Left cardiac atrium (tissue), 4 donors: ENCODE measurements around the gene FITM2. TPM values are rescaled to one million over a fixed set of nuclear protein-coding genes. Genes with fewer than 3 reads are reported as not detected.
"Not testable (repeated sequence)": the region's sequence is repeated elsewhere in the genome, so short reads cannot be mapped to it uniquely, and the experiment has no call there.

Source experiments
- ATAC-seq, 2 donors: fragments of 200-7000 bp; cut with Tn5 transposase; one replicate each; pipeline ENCODE4 v1.9.1; 2020; ENCODE audit warnings: mild to moderate bottlenecking in 2 of 2, moderate library complexity in 2 of 2
- DNase-seq: peaks from one replicate; pipeline ENCODE4 v3.0.0-alpha.2; 2020
- intact Hi-C, 2 donors: fragments of 100-400 bp; cut with DNase I; formaldehyde crosslinking; loops; one replicate each; pipeline versions ENCODE4 v1.14.1 to v1.15.1; 2022 to 2023
- total RNA-seq, 2 donors: library from RNA; stranded (reverse); fragmentation: NEBNext Ultra II Directional; extraction: Animal tissue kit (Norgen Biotek cat#: 25700); gene quantifications; one replicate each; pipeline ENCODE4 v1.2.1, GENCODE V29; 2021
- donor health status: DM: no; HTN: yes; CAD: no.
- donor health status: DM: no; HTN: yes; CAD: no; lungs with severe emphysema.
- donor health status: DM: yes; HTN: yes; CAD: no.
- donor health status: Dilated cardiomyopathy.

The FITM2 gene
- total RNA-seq, 2 donors from 2014 or later: 97.7 to 124 TPM

DNA sequence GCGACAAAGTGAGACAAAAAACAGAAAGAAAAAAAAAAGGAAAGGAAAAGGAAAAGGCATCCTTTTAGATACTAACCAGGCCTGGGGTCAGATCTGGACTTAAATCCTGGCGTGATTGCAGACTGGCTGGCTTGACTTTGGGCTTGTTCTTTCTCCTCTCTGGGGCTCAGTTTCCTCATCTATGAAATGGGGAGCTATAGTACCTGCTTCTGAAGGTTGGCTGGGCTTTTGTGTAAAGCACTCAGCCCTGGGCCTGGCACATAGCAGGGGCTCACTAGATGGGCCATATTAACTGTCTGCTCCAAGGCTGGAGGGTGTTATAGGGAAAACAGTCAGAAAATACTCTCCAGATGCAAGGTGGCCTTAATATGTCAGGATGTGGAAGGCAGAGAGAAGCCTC lies 24.7 kb upstream of the FITM2 start:
- DNase-seq: no peak
- no peak for ATAC-seq
- intact Hi-C loops: no loop called here

DNA sequence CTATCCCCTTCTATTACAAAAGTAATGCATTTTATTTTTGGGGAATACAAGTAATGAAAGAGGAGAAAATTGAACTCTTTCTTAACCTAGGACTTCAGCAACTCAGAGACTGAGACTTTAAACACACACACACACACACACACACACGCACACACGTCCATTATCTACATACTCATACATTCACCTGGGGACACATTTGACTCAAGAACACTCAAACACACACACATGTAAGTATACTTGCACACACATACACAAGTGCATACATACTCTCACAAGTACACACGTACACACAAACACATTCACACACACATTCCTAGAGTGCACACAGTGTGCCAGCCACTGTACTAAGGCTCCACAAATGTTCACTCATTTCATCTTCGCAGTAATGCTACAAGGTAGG lies 23.7 kb upstream of the FITM2 start:
- intact Hi-C loops: no loop called here
- no peak for ATAC-seq
- no peak for DNase-seq

DNA sequence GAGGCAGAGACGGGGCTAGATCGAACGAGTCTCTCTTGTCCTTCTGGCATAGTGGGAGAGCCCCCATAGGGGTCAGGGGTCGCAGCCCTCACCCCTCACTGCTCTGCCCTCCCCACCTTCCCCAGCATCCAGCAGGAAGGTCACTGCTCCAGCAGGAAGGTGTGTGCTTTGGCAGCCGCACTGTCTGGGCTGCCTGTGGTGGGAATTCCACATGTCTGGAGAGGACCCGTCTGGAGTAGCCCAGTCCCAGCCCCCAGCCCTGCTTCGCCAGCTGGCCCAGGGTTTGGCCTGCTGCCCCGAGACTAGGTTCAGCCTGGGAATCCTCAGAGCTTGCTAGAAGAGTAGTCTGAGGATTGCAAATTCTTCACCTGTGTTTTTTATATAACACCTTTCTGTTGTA lies 23.3 kb upstream of the FITM2 start:
- DNase-seq (no peak), ATAC-seq (peak in 1 of 2 donors; percentile 19)
- intact Hi-C loops: no loop called here

DNA sequence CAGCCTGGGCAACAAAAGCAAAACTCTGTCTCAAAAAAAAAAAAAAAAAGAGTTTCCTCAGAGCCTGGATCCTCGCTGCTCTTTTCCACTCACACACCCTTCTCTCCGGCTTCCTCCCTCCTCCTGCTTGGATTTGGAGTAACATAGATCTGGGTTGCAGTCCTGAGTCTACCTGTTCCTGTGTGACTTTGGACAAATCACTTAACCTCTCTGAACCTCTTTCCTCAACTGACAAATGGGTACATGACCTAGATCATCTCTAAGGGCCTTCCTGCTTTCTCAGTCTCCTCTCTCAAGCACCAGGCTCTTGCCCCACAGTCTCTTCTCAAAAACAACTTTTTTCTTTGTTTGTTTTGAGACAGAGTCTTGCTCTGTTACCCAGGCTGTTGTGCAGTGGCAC lies 20.2 kb upstream of the FITM2 start:
- intact Hi-C loops: no loop called here
- ATAC-seq (no peak), DNase-seq (no peak)

DNA sequence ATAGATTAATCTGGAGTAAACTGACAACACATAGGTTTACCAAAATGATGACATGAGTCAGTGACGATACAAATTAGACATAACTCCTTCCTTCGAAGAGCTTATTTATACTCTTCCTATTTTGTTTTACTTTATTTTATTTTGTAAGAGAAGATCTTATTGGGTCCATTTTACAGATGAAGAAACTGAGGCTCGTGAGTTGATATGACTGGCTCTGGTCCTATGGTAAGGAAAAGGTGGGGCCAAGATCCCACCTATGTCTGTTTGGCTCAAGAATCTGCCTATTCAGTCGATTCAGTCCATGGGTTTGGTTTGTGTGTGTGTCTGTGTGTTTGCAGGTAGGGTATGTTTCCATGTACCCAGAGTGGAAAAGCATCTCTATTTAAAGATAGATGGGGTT lies 17.4 kb upstream of the FITM2 start:
- intact Hi-C loops: no loop called here
- ATAC-seq (no peak), DNase-seq (no peak)

DNA sequence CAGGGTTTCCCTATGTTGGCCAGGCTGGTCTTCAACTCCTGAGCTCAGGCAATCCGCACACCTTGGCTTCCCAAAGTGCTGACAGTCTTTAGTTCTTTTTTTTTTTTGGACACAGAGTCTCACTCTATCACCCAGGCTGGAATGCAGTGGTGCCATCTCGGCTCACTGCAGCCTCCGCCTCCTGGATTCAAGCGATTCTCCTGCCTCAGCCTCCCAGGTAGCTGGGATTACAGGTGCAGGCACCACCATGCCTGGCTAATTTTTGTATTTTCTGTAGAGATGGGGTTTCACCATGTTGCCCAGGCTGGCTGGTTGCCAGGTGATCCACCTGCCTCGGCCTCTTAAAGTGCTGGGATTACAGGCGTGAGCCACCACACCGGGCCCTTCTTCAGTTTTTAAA lies 16.7 kb upstream of the FITM2 start:
- intact Hi-C loops, DNase-seq: not testable (repeated sequence)

DNA sequence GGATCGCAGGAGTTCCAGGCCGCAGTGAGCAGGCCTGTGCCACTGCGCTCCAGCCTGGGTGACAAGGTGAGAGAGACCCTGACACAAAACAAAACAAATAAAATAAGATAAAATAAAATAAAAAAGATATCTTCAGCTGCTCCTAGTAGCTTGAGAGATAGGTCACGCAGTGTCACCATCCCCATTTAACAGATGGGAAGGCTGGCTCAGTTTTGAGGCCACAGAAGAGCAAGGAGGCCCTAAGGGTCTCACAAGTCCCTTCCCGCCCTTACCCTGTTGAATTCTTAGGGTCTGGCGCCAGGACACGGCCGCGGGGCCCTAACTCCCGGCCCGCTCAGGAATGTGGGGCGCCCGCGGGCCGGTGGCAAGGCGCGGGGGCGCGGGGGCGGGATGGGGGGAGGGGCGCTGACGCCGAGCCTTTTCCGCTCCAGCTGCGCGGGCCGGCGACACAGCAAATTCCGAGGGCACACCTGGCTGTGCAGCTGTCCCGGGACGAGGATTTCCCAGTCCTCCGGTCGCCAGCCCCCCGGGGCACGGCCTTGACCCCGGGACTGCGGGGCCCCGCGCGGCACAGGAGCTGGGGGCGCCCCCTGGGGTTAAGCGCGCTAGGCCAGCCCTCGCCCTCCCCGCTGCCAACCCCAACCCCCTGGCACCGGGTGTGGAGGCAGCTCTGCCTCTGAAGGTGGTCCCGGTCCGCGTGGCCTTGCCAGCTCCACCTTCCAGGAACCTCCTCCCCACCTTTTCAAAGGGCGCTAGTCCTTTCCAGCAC lies 15.6 kb upstream of the FITM2 start:
- no peak for DNase-seq
- intact Hi-C loops: no loop called here
- no peak for ATAC-seq

More for the DNA sequence above, 16.7 kb upstream of the FITM2 start:
- not testable (repeated sequence) for ATAC-seq

DNA sequence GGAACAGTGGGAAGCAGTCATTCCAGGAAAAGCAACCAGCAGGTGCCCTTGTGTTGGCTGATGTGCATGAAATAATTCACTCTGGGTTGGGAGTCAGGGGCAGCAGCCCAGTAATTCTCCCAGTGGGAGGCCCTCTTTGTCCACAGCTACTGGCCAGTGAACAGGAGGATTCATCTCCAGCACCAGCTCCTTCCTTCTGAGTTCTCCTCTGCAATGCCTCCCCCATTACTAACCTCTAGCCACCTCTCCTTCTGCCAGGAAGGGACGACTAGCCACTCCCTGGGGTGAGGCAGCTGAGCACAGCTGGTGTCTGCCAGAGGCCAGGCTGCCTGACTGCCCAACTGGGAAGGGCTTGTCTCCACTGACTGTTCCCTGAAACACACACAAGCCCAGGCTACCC lies 13.3 kb upstream of the FITM2 start:
- intact Hi-C loops: no loop called here

DNA sequence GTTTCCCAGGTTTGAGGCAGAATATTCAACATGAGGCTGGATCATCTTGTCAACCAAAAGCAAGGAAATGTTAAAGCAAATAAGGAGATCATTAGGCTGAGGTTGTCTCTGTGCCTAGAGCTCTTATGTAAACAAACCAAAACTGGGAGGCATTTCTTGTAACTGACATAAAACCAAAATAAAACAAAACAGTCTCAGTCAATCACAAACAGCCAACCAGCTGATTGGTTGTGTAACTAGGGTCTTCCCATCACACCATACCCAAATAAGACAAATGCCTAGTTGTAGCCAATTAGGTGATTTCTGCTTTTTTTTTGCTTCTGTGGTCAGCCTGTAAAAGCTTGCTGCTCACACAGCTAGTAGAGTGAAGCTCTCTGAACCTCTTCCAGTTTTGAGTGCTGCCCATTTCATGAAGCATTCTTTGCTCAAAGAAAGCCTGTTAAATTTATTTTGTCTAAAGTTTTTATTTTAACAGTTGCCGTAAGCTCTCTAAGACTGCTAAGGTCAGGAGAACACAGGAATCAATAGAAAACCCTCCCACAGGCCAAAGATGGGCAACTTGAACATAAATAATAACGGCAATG lies 8.9 kb upstream of the FITM2 start:
- intact Hi-C loops: loop anchor here in 1 of 2 donors (10.0 kb wide), 1 partner anchor 65 kb away; no protein-coding TSS in a partner anchor
- DNase-seq (no peak), ATAC-seq (no peak)

More for the DNA sequence above, 13.3 kb upstream of the FITM2 start:
- ATAC-seq: no peak
- DNase-seq: no peak

DNA sequence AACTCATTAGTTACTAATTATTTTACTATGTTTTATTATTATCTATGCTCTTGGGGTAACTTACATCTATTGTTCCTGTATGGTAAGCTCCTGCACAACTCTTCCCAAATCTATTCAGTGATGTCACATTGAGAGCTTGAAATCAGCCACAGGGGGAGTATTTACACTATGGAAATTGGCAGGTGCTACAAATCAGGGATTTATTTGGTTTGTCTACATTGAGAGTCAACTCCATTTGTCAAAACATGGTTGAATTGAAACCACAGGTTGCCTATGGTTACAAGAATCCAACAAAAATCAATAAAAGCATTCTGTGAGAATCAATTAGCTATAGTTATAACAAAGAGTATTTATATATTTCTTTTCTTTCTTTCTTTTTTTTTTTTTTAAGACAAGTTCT lies 3.9 kb upstream of the FITM2 start:
- DNase-seq (no peak), ATAC-seq (no peak)
- intact Hi-C loops: loop anchor here (5.0 to 10.0 kb wide), 2 partner anchors 70 to 98 kb away; no protein-coding TSS in a partner anchor

DNA sequence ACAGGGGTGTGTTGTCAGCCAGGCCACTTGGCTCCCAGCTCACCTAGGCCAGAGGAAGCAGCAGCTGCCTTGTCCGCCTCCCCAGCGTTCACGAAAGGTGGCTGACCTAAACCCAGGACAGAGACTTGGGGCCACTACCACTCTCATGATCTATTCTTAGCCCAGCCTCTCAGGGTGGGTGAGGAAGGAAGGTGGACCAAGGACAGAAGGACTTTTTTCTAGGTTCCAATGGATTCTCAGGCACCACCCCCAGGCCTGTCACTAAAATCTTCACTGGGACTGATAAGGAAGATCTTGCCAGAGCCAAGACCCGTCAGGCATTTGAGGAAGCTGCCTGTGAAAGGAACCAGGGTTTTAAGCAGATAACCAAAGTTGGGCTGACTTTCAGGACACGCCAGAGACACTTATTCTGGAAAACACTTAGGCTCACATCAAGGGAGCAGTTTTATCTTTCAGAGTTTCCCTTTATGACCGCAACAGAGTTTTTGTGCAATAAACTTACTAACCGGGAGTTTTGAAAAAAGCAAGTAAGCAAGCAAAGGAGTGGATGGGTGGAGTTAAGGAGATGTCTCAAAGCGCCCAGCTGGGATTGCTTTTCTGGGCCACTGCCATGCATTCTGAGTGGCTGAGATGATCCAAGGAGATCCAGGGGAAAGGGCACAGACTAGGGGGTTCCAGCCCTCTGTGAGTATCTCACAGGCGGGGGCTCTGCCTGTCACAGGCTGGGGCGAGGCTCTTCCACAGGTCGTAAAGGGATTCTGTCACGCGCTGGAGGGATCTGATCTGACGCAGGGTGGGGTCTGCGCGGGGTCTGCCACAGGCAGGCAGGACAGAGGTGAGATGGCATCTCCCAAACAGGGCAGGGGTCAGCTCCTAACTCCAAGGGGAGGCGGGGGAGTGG lies 989 bp downstream of the FITM2 start:
- peak; percentile 46 for DNase-seq
- peak; percentile 62 to 64 for ATAC-seq
- intact Hi-C loops: loop anchor here (5.0 to 10.0 kb wide), 2 partner anchors 75 to 93 kb away; no protein-coding TSS in a partner anchor

DNA sequence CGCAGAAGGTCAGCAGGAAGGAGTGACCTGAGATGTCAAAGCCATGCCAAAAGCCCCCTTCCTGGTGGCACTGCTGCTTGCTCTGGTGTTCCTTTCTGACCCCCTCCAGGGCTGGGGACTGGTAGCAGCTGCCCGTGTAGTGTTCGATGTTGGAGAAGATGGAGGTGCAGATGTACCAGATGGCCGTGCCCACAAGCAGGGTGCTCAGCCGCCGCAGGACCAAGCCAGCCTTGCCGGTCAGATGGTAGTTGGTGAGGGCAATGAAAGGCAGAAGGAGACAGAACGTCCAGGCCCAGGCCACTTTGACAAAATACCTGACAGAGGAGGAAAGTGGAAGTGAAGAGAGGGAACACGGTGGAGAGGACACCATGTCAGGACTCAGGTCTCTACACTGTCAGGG lies 4.1 kb downstream of the FITM2 start:
- intact Hi-C loops: no loop called here
- no peak for ATAC-seq
- no peak for DNase-seq

DNA sequence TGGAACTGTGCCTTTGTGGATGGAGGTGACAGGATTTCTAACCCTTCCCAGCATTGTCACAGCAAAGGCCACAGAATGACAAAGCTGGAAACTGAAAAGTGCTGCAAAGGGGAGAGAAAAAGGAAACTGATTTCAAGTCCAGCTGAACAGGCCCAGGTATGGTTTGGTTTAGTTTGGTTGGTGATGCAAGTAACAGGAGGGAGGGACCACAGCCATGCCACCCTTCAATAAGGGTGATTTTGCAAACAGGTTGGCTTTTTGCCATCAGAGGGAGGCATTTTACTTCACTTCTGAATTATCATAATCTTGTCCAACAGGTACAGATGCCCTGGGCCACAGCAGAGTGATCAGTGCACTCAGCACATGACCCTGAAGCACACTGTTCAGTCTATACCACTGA lies 6.6 kb downstream of the FITM2 start:
- DNase-seq: no peak
- ATAC-seq: no peak
- intact Hi-C loops: no loop called here

DNA sequence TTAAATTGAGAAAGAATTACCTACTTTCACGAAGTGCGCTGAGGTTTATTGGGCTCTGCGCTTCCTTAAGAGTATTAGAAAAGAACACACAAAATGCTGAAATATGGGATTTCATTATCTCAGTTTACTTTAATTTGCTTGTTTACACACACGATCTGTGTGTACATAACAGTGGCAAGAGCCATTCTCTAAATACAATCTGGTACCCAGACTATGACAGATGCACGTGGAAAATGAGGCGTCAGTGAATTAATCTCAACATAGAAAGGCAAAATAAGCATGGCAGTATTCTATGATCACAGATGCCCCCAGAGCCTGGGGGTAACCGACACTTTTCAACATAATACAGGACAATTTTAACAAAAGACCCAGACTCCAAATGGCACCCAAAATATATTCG lies 8.3 kb downstream of the FITM2 start:
- no peak for ATAC-seq
- no peak for DNase-seq

DNA sequence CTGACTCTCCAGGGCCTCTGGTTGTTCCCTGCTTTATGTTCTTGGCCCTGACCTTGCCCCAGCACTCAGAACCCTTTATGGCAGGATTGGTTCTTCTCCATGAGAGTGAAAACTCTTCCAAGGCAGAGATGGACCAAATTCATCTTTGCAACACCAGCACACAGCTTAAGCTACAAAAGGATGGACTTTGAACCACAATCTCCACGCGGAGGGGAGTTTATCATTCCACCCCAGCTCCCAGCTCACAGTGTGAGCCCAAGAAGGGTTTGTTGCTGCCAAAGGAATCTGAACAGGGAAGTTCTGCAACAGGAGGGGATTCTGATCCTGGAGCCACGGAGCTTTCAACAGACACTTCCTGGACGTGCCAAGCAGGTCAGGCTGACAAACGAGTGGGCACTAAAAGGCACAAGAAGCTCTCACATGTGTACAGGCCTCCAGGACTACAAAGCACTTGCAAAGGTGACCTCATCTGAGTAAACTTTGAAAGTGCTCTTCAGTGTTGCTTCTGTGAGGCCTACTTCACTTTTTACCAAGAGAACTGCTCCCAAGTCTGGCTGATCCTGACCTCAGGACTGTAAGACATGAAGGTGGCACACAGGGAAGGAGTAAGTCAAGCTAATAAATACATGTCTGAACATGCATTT lies 8.9 kb downstream of the FITM2 start:
- peak; percentile 54 to 70 for ATAC-seq
- DNase-seq: no peak
- intact Hi-C loops: no loop called here

More for the DNA sequence above, 8.3 kb downstream of the FITM2 start:
- intact Hi-C loops: no loop called here

DNA sequence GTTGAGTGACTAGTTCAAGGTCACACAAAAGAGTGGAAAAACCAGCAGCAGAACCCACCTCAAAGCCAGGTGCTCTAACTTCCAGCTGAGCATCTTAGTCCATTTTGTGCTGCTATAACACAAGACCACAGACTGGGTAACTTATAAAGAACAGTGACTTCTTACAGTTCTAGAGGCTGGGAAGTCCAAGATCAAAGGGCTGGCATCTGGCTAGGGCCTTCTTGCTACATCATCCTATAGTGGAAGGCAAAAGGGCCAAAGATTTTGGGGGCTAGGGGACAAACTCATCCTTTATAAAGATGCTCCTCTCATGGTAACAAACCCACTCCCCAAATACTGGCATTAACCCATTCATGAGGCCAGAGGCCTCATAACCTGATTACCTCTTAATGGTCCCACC lies 9.7 kb downstream of the FITM2 start:
- intact Hi-C loops: no loop called here
- DNase-seq: no peak
- no peak for ATAC-seq

DNA sequence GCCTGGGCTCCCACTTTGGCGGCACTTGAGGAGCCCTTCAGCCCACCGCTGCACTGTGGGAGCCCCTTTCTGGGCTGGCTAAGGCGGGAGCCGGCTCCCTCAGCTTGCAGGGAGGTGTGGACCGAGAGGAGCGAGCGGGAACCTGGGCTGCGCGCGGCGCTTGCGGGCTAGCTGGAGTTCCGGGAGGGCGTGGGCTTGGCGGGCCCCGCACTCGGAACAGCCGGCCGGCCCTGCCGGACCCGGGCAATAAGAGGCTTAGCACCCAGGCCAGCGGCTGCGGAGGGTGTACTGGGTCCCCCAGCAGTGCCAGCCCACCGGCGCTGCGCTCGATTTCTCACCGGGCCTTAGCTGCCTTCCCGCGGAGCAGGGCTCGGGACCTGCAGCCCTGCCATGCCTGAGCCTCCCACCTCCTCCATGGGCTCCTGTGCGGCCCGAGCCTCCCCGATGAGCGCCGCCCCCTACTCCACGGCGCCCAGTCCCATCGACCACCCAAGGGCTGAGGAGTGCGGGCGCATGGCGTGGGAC lies 11.9 kb downstream of the FITM2 start:
- DNase-seq, intact Hi-C loops, ATAC-seq: not testable (repeated sequence)

DNA sequence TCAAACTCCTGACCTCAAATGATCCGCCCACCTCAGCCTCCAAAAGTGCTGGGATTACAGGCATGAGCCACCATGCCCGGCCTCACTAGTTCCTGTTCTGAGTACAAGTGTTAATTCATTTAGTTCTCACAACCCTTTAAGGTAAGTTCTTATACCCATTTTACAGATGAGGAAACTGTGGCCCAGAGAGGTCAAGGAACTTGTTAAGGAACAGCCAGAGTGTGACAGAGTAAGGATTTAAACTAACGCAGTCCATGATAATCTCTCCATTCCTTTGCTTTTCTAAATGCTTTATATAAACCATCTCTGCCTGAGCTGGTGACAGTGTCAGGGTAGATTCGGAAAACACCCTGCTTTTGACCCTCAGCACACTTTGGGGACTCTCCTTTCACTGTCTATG lies 13.3 kb downstream of the FITM2 start:
- intact Hi-C loops: no loop called here
- ATAC-seq: no peak
- no peak for DNase-seq

DNA sequence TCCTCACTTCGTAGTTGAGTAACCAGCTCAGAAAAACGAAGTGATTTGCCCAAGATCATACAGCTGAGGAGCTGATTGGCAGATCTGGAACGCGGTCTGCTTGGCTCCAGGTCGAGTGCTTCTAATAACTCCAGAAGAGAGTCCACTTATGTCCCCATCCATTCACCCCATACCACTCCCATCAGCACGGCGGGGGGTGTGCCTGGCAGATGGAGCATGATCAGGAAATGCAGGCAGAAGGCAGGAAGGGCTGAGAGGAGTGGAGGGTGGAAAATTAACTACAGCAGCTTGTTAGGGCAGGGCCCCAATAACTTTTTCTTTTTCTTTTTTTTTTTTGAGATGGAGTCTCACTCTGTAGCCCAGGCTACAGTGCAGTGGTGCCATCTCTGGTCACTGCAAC lies 15.0 kb downstream of the FITM2 start:
- intact Hi-C loops: no loop called here
- ATAC-seq (peak; percentile 65 to 76), DNase-seq (no peak)
